Activated T-cell treated with anti-CD3 and anti-CD28 coated beads for 48 hours (primary cell): ENCODE results near the gene ZNF277.

ENCODE experiments used
- DNase-seq: peaks from one replicate; pipeline ENCODE4 v3.0.0-alpha.2; 2020; ENCODE audit warnings: low read depth

ZNF277 gene

GRCh38 chr7:112254709-112255387, 48.4 kb downstream of the ZNF277 start:
- DNase-seq: no peak

GRCh38 chr7:112255388-112255720, 48.9 kb downstream of the ZNF277 start:
- DNase-seq: no peak

GRCh38 chr7:112257073-112257472, 50.6 kb downstream of the ZNF277 start:
- DNase-seq: no peak

- no peak for DNase-seq
These were observed 54.4 kb downstream of the ZNF277 start for GRCh38 chr7:112260911-112261310.

GRCh38 chr7:112262036-112262435, 55.5 kb downstream of the ZNF277 start:
- no peak for DNase-seq

GRCh38 chr7:112262855-112263487, 56.5 kb downstream of the ZNF277 start:
- DNase-seq: no peak

- no peak for DNase-seq
These were observed 57.0 kb downstream of the ZNF277 start for GRCh38 chr7:112263519-112263918.

- no peak for DNase-seq
These were observed 59.6 kb downstream of the ZNF277 start for GRCh38 chr7:112266141-112266540.

GRCh38 chr7:112266595-112267270, 60.2 kb downstream of the ZNF277 start:
- no peak for DNase-seq

GRCh38 chr7:112267944-112268691, 61.6 kb downstream of the ZNF277 start:
- DNase-seq: no peak

GRCh38 chr7:112271162-112271561, 64.7 kb downstream of the ZNF277 start:
- DNase-seq: no peak

GRCh38 chr7:112272921-112273561, 66.5 kb downstream of the ZNF277 start:
- DNase-seq: no peak

GRCh38 chr7:112279042-112279441, 72.5 kb downstream of the ZNF277 start:
- no peak for DNase-seq

GRCh38 chr7:112280267-112280666, 73.8 kb downstream of the ZNF277 start:
- no peak for DNase-seq

GRCh38 chr7:112282476-112283188, 76.1 kb downstream of the ZNF277 start:
- no peak for DNase-seq

- no peak for DNase-seq
These were observed 77.0 kb downstream of the ZNF277 start for GRCh38 chr7:112283382-112283910.

GRCh38 chr7:112286250-112287086, 80.0 kb downstream of the ZNF277 start:
- DNase-seq: no peak

- no peak for DNase-seq
These were observed 81.8 kb downstream of the ZNF277 start for GRCh38 chr7:112288301-112288700.

- no peak for DNase-seq
These were observed 83.6 kb downstream of the ZNF277 start for GRCh38 chr7:112290065-112290464.

GRCh38 chr7:112292162-112292561, 85.7 kb downstream of the ZNF277 start:
- no peak for DNase-seq
